Liver (tissue), 9 donors: Measurements from ENCODE around the gene SLC8A3. TPM values are rescaled to one million over a fixed set of nuclear protein-coding genes. Genes with fewer than 3 reads are reported as not detected.

Experiments used
- DNase-seq: peaks from one replicate; pipeline ENCODE4 v3.0.0-alpha.2; 2017; ENCODE audit warnings: low spot score
- H3K27ac ChIP-seq, 2 donors: one replicate each; pipeline ENCODE4 v1.7.0; 2013; ENCODE audit warnings: inconsistent platforms in 2 of 2, low read length in 2 of 2, control low read depth in 1 of 2, low read depth in 1 of 2, mild to moderate bottlenecking in 1 of 2
- H3K27me3 ChIP-seq, 4 donors: one replicate each; pipeline versions ENCODE4 v1.6.1 to v1.7.0; 2013; ENCODE audit warnings: low read length in 3 of 4, inconsistent platforms in 1 of 4, mild to moderate bottlenecking in 1 of 4, moderate library complexity in 1 of 4; ENCODE audit not compliant: control insufficient read depth in 4 of 4, insufficient read depth in 4 of 4
- H3K36me3 ChIP-seq, 4 donors: one replicate each; pipeline versions ENCODE4 v1.6.1 to v1.7.0; 2013; ENCODE audit warnings: low read length in 3 of 4, mild to moderate bottlenecking in 3 of 4, low read depth in 1 of 4, moderate library complexity in 1 of 4; ENCODE audit not compliant: control insufficient read depth in 4 of 4, insufficient read depth in 3 of 4
- H3K4me1 ChIP-seq, 4 donors: one replicate each; pipeline versions ENCODE4 v1.6.1 to v1.7.0; 2013; ENCODE audit warnings: low read length in 3 of 4, mild to moderate bottlenecking in 3 of 4, moderate library complexity in 1 of 4; ENCODE audit not compliant: control insufficient read depth in 4 of 4, insufficient read depth in 4 of 4
- H3K4me3 ChIP-seq, 3 donors: one replicate each; pipeline versions ENCODE4 v1.6.1 to v1.7.0; 2013; ENCODE audit warnings: low read length in 3 of 3, control low read depth in 1 of 3, low read depth in 1 of 3, mild to moderate bottlenecking in 1 of 3
- H3K9ac ChIP-seq, 2 donors: one replicate each; pipeline ENCODE4 v1.7.0; 2013; ENCODE audit warnings: low read length in 2 of 2, mild to moderate bottlenecking in 2 of 2, moderate library complexity in 2 of 2, control low read depth in 1 of 2, low read depth in 1 of 2
- H3K9me3 ChIP-seq, 4 donors: one replicate each; pipeline versions ENCODE4 v1.6.1 to v1.7.0; 2013; ENCODE audit warnings: low read length in 3 of 4; ENCODE audit not compliant: control insufficient read depth in 4 of 4
- ATF3 ChIP-seq: IDR thresholded peaks from 2 replicates; pipeline ENCODE4 v1.6.1; 2016; ENCODE audit warnings: antibody characterized with exemption
- EGR1 ChIP-seq, 2 donors: IDR thresholded peaks; 2 replicates each; pipeline ENCODE4 v1.6.1; 2016 to 2018; ENCODE audit warnings: antibody characterized with exemption in 2 of 2, low read depth in 2 of 2
- FOXA1 ChIP-seq: IDR thresholded peaks from 2 replicates; pipeline ENCODE4 v1.6.1; 2016; ENCODE audit warnings: antibody characterized with exemption
- FOXA2 ChIP-seq: IDR thresholded peaks from 2 replicates; pipeline ENCODE4 v1.6.1; 2016; ENCODE audit warnings: antibody characterized with exemption
- HNF4A ChIP-seq, 2 donors: conservative IDR thresholded peaks; 2 replicates each; pipeline ENCODE4 v1.6.1; 2016; ENCODE audit warnings: antibody characterized with exemption in 2 of 2, mild to moderate bottlenecking in 2 of 2
- HNF4G ChIP-seq: IDR thresholded peaks from 2 replicates; pipeline ENCODE4 v1.6.1; 2016; ENCODE audit warnings: antibody characterized with exemption
- JUND ChIP-seq, 2 donors: IDR thresholded peaks; 2 replicates each; pipeline ENCODE4 v1.6.1; 2016; ENCODE audit warnings: antibody characterized with exemption in 2 of 2
- NR2F2 ChIP-seq: IDR thresholded peaks from 2 replicates; pipeline ENCODE4 v1.6.1; 2016; ENCODE audit warnings: antibody characterized with exemption
- RAD21 ChIP-seq, 2 donors: IDR thresholded peaks; 2 replicates each; pipeline ENCODE4 v1.6.1; 2016; ENCODE audit warnings: antibody characterized with exemption in 2 of 2, mild to moderate bottlenecking in 2 of 2
- RXRA ChIP-seq, 2 donors: IDR thresholded peaks; 2 replicates each; pipeline ENCODE4 v1.6.1; 2017 to 2018; ENCODE audit warnings: antibody characterized with exemption in 2 of 2, mild to moderate bottlenecking in 1 of 2
- SP1 ChIP-seq: IDR thresholded peaks from 2 replicates; pipeline ENCODE4 v1.6.1; 2018; ENCODE audit warnings: antibody characterized with exemption, mild to moderate bottlenecking
- TAF1 ChIP-seq: conservative IDR thresholded peaks from 2 replicates; pipeline ENCODE4 v1.6.1; 2016; ENCODE audit warnings: antibody characterized with exemption, mild to moderate bottlenecking
- YY1 ChIP-seq: IDR thresholded peaks from 2 replicates; pipeline ENCODE4 v1.6.1; 2016; ENCODE audit warnings: antibody characterized with exemption, mild to moderate bottlenecking
- WGBS: extraction: QIAGEN DNeasy Blood & Tissue Kit; methylation state at CpG from one replicate; pipeline ENCODE4 v1.1.7; 2013; 5-methylcytosine and 5-hydroxymethylcytosine counted together
- polyA plus RNA-seq, 2 donors: library from polyadenylated mRNA; stranded (reverse) in 1 of 2; unstranded in 1 of 2; fragments of 200-250 nt in 1 of 2; fragments of >200 nt in 1 of 2; fragmentation: Nextera tagmentation in 1 of 2; extraction: Ambion mirVana in 1 of 2; gene quantifications; one replicate each; pipeline versions ENCODE4 v1.2.1 to v1.2.3, GENCODE V29; 2013 to 2015
- total RNA-seq, 2 donors: library from RNA; depleted of rRNA; stranded (reverse); fragments of >200 nt; gene quantifications; one replicate each; pipeline ENCODE4 v1.2.3, GENCODE V29; 2014
- TF ChIP-seq, protein P1 (sequence below): IDR thresholded peaks from 2 replicates; pipeline ENCODE4 v1.6.1; 2016; ENCODE audit warnings: antibody characterized with exemption
- TF ChIP-seq, protein P2 (sequence below): fragments of 150-350 bp; IDR thresholded peaks from 2 replicates; pipeline ENCODE4 v1.5.1; 2017; ENCODE audit warnings: improper control_type of control experiment, low read depth, low read length; ENCODE audit not compliant: missing input control
- TF ChIP-seq, protein P3 (sequence below): IDR thresholded peaks from 2 replicates; pipeline ENCODE4 v1.6.1; 2016; ENCODE audit warnings: antibody characterized with exemption
- donor health status: healthy.
- donor health status: healthy.
- donor health status: healthy.
- donor health status: healthy.
- donor health status: healthy.

SLC8A3 gene
- total and polyA plus RNA-seq, 4 donors = 0.05 to 0.56 (median 0.10) TPM; not detected in 1

- Histone ChIP-seq H3K4me3 (no peak overlapping the region), H3K9me3 (no peaks in the 10 kb centered on the region), H3K36me3 (no peaks in the 10 kb centered on the region), H3K4me1 (no peaks in the 10 kb centered on the region), H3K27me3 (no peaks in the 10 kb centered on the region), H3K27ac (no peak overlapping the region), H3K9ac (no peak overlapping the region)
- no peak for DNase-seq
- WGBS = 69% methylated on average over 3 of the region's 3 CpGs
- no peak for TF ChIP-seq RAD21 (IDR thresholded peaks at IDR 0.05)
- TF ChIP-seq FOXA1 = no peak
- no peak for TF ChIP-seq YY1
- TF ChIP-seq NR2F2 = no peak
- no peak for TF ChIP-seq ATF3
- TF ChIP-seq HNF4A (conservative IDR thresholded peaks at IDR 0.05) = no peak
- no peak for TF ChIP-seq EGR1 (IDR thresholded peaks at IDR 0.05; ENCODE audit: low read depth in 2 of 2)
- TF ChIP-seq, protein P1, sequence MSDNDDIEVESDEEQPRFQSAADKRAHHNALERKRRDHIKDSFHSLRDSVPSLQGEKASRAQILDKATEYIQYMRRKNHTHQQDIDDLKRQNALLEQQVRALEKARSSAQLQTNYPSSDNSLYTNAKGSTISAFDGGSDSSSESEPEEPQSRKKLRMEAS = no peak
- TF ChIP-seq, protein P2, sequence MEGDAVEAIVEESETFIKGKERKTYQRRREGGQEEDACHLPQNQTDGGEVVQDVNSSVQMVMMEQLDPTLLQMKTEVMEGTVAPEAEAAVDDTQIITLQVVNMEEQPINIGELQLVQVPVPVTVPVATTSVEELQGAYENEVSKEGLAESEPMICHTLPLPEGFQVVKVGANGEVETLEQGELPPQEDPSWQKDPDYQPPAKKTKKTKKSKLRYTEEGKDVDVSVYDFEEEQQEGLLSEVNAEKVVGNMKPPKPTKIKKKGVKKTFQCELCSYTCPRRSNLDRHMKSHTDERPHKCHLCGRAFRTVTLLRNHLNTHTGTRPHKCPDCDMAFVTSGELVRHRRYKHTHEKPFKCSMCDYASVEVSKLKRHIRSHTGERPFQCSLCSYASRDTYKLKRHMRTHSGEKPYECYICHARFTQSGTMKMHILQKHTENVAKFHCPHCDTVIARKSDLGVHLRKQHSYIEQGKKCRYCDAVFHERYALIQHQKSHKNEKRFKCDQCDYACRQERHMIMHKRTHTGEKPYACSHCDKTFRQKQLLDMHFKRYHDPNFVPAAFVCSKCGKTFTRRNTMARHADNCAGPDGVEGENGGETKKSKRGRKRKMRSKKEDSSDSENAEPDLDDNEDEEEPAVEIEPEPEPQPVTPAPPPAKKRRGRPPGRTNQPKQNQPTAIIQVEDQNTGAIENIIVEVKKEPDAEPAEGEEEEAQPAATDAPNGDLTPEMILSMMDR = no peak
- no peak for TF ChIP-seq TAF1
- TF ChIP-seq RXRA (IDR thresholded peaks at IDR 0.05) = no peak
These were observed 11.5 kb downstream of the SLC8A3 start for GRCh38 chr14:70177081-70177800.

GRCh38 chr14:70173569-70173968 is 15.2 kb downstream of the SLC8A3 start:
- no peak overlapping the region for H3K27ac ChIP-seq
- no peaks in the 10 kb centered on the region for H3K36me3 ChIP-seq
- H3K9ac ChIP-seq = no peak overlapping the region
- H3K4me3 ChIP-seq = no peak overlapping the region
- TF ChIP-seq, protein P2 = no peak
- TF ChIP-seq JUND (IDR thresholded peaks at IDR 0.05) (no peak), HNF4G (no peak), FOXA2 (no peak), NR2F2 (no peak), RXRA (IDR thresholded peaks at IDR 0.05) (no peak), YY1 (no peak), TAF1 (no peak), ATF3 (no peak), SP1 (no peak), RAD21 (IDR thresholded peaks at IDR 0.05) (no peak), FOXA1 (no peak)
- TF ChIP-seq, protein P1 = no peak
- TF ChIP-seq, protein P3, sequence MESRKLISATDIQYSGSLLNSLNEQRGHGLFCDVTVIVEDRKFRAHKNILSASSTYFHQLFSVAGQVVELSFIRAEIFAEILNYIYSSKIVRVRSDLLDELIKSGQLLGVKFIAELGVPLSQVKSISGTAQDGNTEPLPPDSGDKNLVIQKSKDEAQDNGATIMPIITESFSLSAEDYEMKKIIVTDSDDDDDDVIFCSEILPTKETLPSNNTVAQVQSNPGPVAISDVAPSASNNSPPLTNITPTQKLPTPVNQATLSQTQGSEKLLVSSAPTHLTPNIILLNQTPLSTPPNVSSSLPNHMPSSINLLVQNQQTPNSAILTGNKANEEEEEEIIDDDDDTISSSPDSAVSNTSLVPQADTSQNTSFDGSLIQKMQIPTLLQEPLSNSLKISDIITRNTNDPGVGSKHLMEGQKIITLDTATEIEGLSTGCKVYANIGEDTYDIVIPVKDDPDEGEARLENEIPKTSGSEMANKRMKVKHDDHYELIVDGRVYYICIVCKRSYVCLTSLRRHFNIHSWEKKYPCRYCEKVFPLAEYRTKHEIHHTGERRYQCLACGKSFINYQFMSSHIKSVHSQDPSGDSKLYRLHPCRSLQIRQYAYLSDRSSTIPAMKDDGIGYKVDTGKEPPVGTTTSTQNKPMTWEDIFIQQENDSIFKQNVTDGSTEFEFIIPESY = no peak
- H3K9me3 ChIP-seq = no peaks in the 10 kb centered on the region
- H3K4me1 ChIP-seq = no peaks in the 10 kb centered on the region
- WGBS = 73% methylated on average over 6 of the region's 6 CpGs
- H3K27me3 ChIP-seq = no peaks in the 10 kb centered on the region
- DNase-seq = no peak
